Ureter (tissue), 1 donor: ENCODE measurements around the gene PEAR1. TPM values are rescaled to one million over a fixed set of nuclear protein-coding genes. Genes with fewer than 3 reads are reported as not detected.

Experiments
- DNase-seq: peaks from one replicate; pipeline ENCODE4 v3.0.0-alpha.2; 2020; ENCODE audit warnings: low spot score
- total RNA-seq: library from RNA; stranded (reverse); gene quantifications from one replicate; pipeline ENCODE4 v1.2.4, GENCODE V29; 2023
- donor health status: DM: yes; HTN: yes; CAD: no.

PEAR1 gene
- total RNA-seq, 1 donor from 2014 or later, result 10.0 TPM

GRCh38 chr1:156901590-156901900 is 8.0 kb downstream of the PEAR1 start:
- no peak for DNase-seq

- DNase-seq, result no peak
These were observed 8.7 kb downstream of the PEAR1 start for GRCh38 chr1:156901966-156902915.

GRCh38 chr1:156903328-156904091 is 10.0 kb downstream of the PEAR1 start:
- no peak for DNase-seq

- DNase-seq, result no peak
These were observed 10.9 kb downstream of the PEAR1 start for GRCh38 chr1:156904187-156904959.

- no peak for DNase-seq
These were observed 11.7 kb downstream of the PEAR1 start for GRCh38 chr1:156905176-156905575.

GRCh38 chr1:156905651-156906050 is 12.1 kb downstream of the PEAR1 start:
- no peak for DNase-seq

- no peak for DNase-seq
These were observed 12.8 kb downstream of the PEAR1 start for GRCh38 chr1:156906206-156906906.

- DNase-seq, result no peak
These were observed 15.0 kb downstream of the PEAR1 start for GRCh38 chr1:156908541-156908940.

GRCh38 chr1:156908955-156909354 is 15.4 kb downstream of the PEAR1 start:
- no peak for DNase-seq

GRCh38 chr1:156909671-156910070 is 16.2 kb downstream of the PEAR1 start:
- DNase-seq, result no peak

GRCh38 chr1:156910309-156910782 is 16.8 kb downstream of the PEAR1 start:
- DNase-seq, result no peak

- no peak for DNase-seq
These were observed 18.2 kb downstream of the PEAR1 start for GRCh38 chr1:156911577-156912298.

GRCh38 chr1:156912310-156912709 is 18.8 kb downstream of the PEAR1 start:
- DNase-seq, result no peak

- DNase-seq, result no peak
These were observed 19.6 kb downstream of the PEAR1 start for GRCh38 chr1:156912861-156913808.

GRCh38 chr1:156913809-156914387 is 20.4 kb downstream of the PEAR1 start:
- DNase-seq, result no peak

- no peak for DNase-seq
These were observed 20.9 kb downstream of the PEAR1 start for GRCh38 chr1:156914440-156914856.

GRCh38 chr1:156920233-156921052 is 26.9 kb downstream of the PEAR1 start, which contains the start of gene LRRC71:
TSS of gene LRRC71 (plus strand) at chr1:156920632. CDS start at chr1:156920804, 172 bp downstream.
- DNase-seq, result peak; percentile 74

GRCh38 chr1:156921053-156921529 is 27.6 kb downstream of the PEAR1 start:
- no peak for DNase-seq
